HEK293 (cell line): ENCODE results near the gene PMS1.

Source experiments
- YY1 ChIP-seq: fragments of 450-650 bp; formaldehyde crosslinking; IDR thresholded peaks from 2 replicates; pipeline ENCODE4 v1.5.1; 2018; ENCODE audit warnings: missing biosample characterization, missing genetic modification characterization
- ZFHX2 ChIP-seq: fragments of 450-650 bp; formaldehyde crosslinking; conservative IDR thresholded peaks from 2 replicates; pipeline ENCODE4 v1.5.1; 2016; ENCODE audit warnings: missing biosample characterization, missing genetic modification characterization
- ZNF76 ChIP-seq: fragments of 450-650 bp; formaldehyde crosslinking; IDR thresholded peaks from 2 replicates; pipeline ENCODE4; 2016; ENCODE audit warnings: low read depth, missing biosample characterization, missing genetic modification characterization, borderline replicate concordance
- ZNF792 ChIP-seq: fragments of 450-650 bp; formaldehyde crosslinking; IDR thresholded peaks from 2 replicates; pipeline ENCODE4 v1.5.1; 2016; ENCODE audit warnings: missing biosample characterization, missing genetic modification characterization
- TF ChIP-seq, protein P1 (sequence below): fragments of 450-650 bp; formaldehyde crosslinking; IDR thresholded peaks from 2 replicates; pipeline ENCODE4 v1.5.1; 2016; ENCODE audit warnings: missing biosample characterization, missing genetic modification characterization
- TF ChIP-seq, protein P2 (sequence below): fragments of 450-650 bp; formaldehyde crosslinking; IDR thresholded peaks from 2 replicates; pipeline ENCODE4 v1.5.1; 2016; ENCODE audit warnings: missing biosample characterization, missing genetic modification characterization
- TF ChIP-seq, protein P3 (sequence below): fragments of 450-650 bp; formaldehyde crosslinking; conservative IDR thresholded peaks from 2 replicates; pipeline ENCODE4 v1.5.1; 2016; ENCODE audit warnings: low read depth, missing biosample characterization, missing genetic modification characterization

DNA sequence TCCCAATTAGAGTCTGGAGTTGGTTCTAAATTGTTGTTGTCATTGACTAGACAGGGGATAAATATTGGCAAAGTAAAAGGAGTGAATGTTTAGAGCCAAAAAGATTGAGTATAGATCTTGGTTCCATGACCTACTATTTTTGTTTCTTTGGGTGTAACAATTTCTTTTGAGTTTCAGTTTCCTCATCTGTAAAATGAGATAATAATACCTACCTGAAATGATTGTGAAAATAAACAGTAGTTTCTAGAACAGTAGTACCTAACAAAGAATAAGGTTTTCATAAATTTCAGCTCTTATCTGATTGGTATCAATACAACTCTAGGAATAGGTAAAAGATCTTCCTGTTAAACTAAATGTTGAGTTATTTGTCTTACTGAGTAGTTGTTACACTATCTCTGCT is 56.8 kb downstream of the PMS1 start:
- no peak for TF ChIP-seq ZFHX2 (tag by site-specific recombination)
- TF ChIP-seq, protein P1, sequence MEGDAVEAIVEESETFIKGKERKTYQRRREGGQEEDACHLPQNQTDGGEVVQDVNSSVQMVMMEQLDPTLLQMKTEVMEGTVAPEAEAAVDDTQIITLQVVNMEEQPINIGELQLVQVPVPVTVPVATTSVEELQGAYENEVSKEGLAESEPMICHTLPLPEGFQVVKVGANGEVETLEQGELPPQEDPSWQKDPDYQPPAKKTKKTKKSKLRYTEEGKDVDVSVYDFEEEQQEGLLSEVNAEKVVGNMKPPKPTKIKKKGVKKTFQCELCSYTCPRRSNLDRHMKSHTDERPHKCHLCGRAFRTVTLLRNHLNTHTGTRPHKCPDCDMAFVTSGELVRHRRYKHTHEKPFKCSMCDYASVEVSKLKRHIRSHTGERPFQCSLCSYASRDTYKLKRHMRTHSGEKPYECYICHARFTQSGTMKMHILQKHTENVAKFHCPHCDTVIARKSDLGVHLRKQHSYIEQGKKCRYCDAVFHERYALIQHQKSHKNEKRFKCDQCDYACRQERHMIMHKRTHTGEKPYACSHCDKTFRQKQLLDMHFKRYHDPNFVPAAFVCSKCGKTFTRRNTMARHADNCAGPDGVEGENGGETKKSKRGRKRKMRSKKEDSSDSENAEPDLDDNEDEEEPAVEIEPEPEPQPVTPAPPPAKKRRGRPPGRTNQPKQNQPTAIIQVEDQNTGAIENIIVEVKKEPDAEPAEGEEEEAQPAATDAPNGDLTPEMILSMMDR (tag by site-specific recombination): no peak
- no peak for TF ChIP-seq YY1 (tag by site-specific recombination)
- TF ChIP-seq, protein P2, sequence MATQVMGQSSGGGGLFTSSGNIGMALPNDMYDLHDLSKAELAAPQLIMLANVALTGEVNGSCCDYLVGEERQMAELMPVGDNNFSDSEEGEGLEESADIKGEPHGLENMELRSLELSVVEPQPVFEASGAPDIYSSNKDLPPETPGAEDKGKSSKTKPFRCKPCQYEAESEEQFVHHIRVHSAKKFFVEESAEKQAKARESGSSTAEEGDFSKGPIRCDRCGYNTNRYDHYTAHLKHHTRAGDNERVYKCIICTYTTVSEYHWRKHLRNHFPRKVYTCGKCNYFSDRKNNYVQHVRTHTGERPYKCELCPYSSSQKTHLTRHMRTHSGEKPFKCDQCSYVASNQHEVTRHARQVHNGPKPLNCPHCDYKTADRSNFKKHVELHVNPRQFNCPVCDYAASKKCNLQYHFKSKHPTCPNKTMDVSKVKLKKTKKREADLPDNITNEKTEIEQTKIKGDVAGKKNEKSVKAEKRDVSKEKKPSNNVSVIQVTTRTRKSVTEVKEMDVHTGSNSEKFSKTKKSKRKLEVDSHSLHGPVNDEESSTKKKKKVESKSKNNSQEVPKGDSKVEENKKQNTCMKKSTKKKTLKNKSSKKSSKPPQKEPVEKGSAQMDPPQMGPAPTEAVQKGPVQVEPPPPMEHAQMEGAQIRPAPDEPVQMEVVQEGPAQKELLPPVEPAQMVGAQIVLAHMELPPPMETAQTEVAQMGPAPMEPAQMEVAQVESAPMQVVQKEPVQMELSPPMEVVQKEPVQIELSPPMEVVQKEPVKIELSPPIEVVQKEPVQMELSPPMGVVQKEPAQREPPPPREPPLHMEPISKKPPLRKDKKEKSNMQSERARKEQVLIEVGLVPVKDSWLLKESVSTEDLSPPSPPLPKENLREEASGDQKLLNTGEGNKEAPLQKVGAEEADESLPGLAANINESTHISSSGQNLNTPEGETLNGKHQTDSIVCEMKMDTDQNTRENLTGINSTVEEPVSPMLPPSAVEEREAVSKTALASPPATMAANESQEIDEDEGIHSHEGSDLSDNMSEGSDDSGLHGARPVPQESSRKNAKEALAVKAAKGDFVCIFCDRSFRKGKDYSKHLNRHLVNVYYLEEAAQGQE (tag by site-specific recombination): no peak
- TF ChIP-seq, protein P3, sequence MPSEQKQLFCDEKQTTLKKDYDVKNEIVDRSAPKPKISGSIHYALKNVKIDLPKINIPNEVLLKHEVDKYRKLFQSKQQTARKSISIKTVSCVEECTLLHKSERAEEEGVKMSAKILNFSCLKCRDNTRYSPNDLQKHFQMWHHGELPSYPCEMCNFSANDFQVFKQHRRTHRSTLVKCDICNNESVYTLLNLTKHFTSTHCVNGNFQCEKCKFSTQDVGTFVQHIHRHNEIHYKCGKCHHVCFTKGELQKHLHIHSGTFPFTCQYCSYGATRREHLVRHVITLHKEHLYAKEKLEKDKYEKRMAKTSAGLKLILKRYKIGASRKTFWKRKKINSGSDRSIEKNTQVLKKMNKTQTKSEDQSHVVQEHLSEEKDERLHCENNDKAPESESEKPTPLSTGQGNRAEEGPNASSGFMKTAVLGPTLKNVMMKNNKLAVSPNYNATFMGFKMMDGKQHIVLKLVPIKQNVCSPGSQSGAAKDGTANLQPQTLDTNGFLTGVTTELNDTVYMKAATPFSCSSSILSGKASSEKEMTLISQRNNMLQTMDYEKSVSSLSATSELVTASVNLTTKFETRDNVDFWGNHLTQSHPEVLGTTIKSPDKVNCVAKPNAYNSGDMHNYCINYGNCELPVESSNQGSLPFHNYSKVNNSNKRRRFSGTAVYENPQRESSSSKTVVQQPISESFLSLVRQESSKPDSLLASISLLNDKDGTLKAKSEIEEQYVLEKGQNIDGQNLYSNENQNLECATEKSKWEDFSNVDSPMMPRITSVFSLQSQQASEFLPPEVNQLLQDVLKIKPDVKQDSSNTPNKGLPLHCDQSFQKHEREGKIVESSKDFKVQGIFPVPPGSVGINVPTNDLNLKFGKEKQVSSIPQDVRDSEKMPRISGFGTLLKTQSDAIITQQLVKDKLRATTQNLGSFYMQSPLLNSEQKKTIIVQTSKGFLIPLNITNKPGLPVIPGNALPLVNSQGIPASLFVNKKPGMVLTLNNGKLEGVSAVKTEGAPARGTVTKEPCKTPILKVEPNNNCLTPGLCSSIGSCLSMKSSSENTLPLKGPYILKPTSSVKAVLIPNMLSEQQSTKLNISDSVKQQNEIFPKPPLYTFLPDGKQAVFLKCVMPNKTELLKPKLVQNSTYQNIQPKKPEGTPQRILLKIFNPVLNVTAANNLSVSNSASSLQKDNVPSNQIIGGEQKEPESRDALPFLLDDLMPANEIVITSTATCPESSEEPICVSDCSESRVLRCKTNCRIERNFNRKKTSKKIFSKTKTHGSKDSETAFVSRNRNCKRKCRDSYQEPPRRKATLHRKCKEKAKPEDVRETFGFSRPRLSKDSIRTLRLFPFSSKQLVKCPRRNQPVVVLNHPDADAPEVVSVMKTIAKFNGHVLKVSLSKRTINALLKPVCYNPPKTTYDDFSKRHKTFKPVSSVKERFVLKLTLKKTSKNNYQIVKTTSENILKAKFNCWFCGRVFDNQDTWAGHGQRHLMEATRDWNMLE (tag by site-specific recombination): no peak
- TF ChIP-seq ZNF792 (tag by site-specific recombination): no peak
- no peak for TF ChIP-seq ZNF76 (tag by site-specific recombination)
